SK-N-SH treated with all-trans-retinoic acid at 6 μM for 48 hours (cell line): ENCODE data around the gene MSX1.

Experiments
- ARNTL ChIP-seq: fragments of 450-650 bp; formaldehyde crosslinking; IDR thresholded peaks from 2 replicates; pipeline ENCODE4 v1.5.0; 2020; ENCODE audit warnings: low read depth, mild to moderate bottlenecking, moderate library complexity, borderline replicate concordance
- CREB5 ChIP-seq: fragments of 250-450 bp; sonication (Bioruptor Pico); IDR thresholded peaks from 2 replicates; pipeline ENCODE4 v1.5.1; 2020; ENCODE audit warnings: low read depth, mild to moderate bottlenecking, moderate library complexity
- CSDC2 ChIP-seq: fragments of 250-450 bp; sonication (Bioruptor Pico); IDR thresholded peaks from 2 replicates; pipeline ENCODE4 v1.5.0; 2020; ENCODE audit warnings: mild to moderate bottlenecking, moderate library complexity
- ESRRG ChIP-seq: fragments of 250-450 bp; sonication (Bioruptor Pico); IDR thresholded peaks from 2 replicates; pipeline ENCODE4 v1.6.1; 2021; ENCODE audit warnings: mild to moderate bottlenecking
- PPARA ChIP-seq: fragments of 250-450 bp; sonication (Bioruptor Pico); IDR thresholded peaks from 2 replicates; pipeline ENCODE4 v1.5.0; 2020; ENCODE audit warnings: mild to moderate bottlenecking, borderline replicate concordance
- RARB ChIP-seq: fragments of 250-450 bp; sonication (Bioruptor Pico); IDR thresholded peaks from 2 replicates; pipeline ENCODE4 v1.8.0; 2021; ENCODE audit warnings: mild to moderate bottlenecking, moderate library complexity
- TCF4 ChIP-seq: fragments of 250-450 bp; sonication (Bioruptor Pico); IDR thresholded peaks from 2 replicates; pipeline ENCODE4 v1.8.0; 2021; ENCODE audit warnings: mild to moderate bottlenecking, moderate library complexity, borderline replicate concordance
- TOX ChIP-seq: fragments of 250-450 bp; sonication (Bioruptor Pico); IDR thresholded peaks from 2 replicates; pipeline ENCODE4 v1.8.0; 2021; ENCODE audit warnings: mild to moderate bottlenecking, moderate library complexity, borderline replicate concordance
- TSHZ2 ChIP-seq: fragments of 250-450 bp; sonication (Bioruptor Pico); IDR thresholded peaks from 2 replicates; pipeline ENCODE4 v1.5.0; 2020; ENCODE audit warnings: mild to moderate bottlenecking, moderate library complexity
- ZC3H10 ChIP-seq: fragments of 250-450 bp; sonication (Bioruptor Pico); IDR thresholded peaks from 2 replicates; pipeline ENCODE4 v1.5.1; 2021; ENCODE audit warnings: mild to moderate bottlenecking, moderate library complexity
- ZFP3 ChIP-seq: fragments of 250-450 bp; sonication (Bioruptor Pico); IDR thresholded peaks from 2 replicates; pipeline ENCODE4 v1.5.0; 2020; ENCODE audit warnings: mild to moderate bottlenecking, moderate library complexity
- ZFP30 ChIP-seq: fragments of 450-650 bp; formaldehyde crosslinking; IDR thresholded peaks from 2 replicates; pipeline ENCODE4 v1.5.0; 2022; ENCODE audit warnings: mild to moderate bottlenecking, moderate library complexity
- TF ChIP-seq, protein P1 (sequence below): fragments of 250-450 bp; sonication (Bioruptor Pico); IDR thresholded peaks from 2 replicates; pipeline ENCODE4 v1.8.0; 2021; ENCODE audit warnings: low read depth, mild to moderate bottlenecking, moderate library complexity, borderline replicate concordance
- TF ChIP-seq, protein P2 (sequence below): fragments of 250-450 bp; sonication (Bioruptor Pico); IDR thresholded peaks from 2 replicates; pipeline ENCODE4 v1.8.0; 2020; ENCODE audit warnings: mild to moderate bottlenecking, moderate library complexity, borderline replicate concordance

GRCh38 chr4:4857809-4858508 lies 1.5 kb upstream of the MSX1 start:
- TF ChIP-seq RARB (CRISPR knock-in tag) (no peak), TSHZ2 (CRISPR knock-in tag) (no peak), PPARA (no peak), ESRRG (no peak), CREB5 (CRISPR knock-in tag) (no peak), ZC3H10 (CRISPR knock-in tag) (no peak), TCF4 (no peak), ZFP3 (CRISPR knock-in tag) (no peak), CSDC2 (CRISPR knock-in tag) (no peak), ARNTL (CRISPR knock-in tag) (no peak), TOX (CRISPR knock-in tag) (no peak), ZFP30 (CRISPR knock-in tag) (no peak)
- TF ChIP-seq, protein P1, sequence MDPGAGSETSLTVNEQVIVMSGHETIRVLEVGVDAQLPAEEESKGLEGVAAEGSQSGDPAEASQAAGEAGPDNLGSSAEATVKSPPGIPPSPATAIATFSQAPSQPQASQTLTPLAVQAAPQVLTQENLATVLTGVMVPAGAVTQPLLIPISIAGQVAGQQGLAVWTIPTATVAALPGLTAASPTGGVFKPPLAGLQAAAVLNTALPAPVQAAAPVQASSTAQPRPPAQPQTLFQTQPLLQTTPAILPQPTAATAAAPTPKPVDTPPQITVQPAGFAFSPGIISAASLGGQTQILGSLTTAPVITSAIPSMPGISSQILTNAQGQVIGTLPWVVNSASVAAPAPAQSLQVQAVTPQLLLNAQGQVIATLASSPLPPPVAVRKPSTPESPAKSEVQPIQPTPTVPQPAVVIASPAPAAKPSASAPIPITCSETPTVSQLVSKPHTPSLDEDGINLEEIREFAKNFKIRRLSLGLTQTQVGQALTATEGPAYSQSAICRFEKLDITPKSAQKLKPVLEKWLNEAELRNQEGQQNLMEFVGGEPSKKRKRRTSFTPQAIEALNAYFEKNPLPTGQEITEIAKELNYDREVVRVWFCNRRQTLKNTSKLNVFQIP (CRISPR knock-in tag), result no peak
- TF ChIP-seq, protein P2, sequence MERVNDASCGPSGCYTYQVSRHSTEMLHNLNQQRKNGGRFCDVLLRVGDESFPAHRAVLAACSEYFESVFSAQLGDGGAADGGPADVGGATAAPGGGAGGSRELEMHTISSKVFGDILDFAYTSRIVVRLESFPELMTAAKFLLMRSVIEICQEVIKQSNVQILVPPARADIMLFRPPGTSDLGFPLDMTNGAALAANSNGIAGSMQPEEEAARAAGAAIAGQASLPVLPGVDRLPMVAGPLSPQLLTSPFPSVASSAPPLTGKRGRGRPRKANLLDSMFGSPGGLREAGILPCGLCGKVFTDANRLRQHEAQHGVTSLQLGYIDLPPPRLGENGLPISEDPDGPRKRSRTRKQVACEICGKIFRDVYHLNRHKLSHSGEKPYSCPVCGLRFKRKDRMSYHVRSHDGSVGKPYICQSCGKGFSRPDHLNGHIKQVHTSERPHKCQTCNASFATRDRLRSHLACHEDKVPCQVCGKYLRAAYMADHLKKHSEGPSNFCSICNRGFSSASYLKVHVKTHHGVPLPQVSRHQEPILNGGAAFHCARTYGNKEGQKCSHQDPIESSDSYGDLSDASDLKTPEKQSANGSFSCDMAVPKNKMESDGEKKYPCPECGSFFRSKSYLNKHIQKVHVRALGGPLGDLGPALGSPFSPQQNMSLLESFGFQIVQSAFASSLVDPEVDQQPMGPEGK (CRISPR knock-in tag), result no peak
